ENCODE results near the gene APOF. TPM values are rescaled to one million over a fixed set of nuclear protein-coding genes. Genes with fewer than 3 reads are reported as not detected.
A peak's percentile ranks its signal among the peaks of the same experiment; 100 is the strongest.

APOF gene
- total and polyA plus RNA-seq, 9 of the 15 experiments (the other 6 are each of a cell fraction or from before 2014, with no cell fraction given): 0.09 to 0.15 (median 0.12) TPM; not detected in 5

GRCh38 chr12:56334490-56334793 is 28.2 kb downstream of the APOF start (continued):
- TF ChIP-seq POLR2AphosphoS5 (IDR thresholded peaks at IDR 0.05; ENCODE audit: control insufficient read depth, insufficient read depth, low read depth, low read length): 0 out of 2 replicates have a peak, but pooled peaks have one; percentile 4
- TF ChIP-seq ZNF696 (CRISPR knock-in tag; conservative IDR thresholded peaks at IDR 0.05): peak; percentile 57; the same call in 1 of the 2 replicates
- TF ChIP-seq HBP1 (CRISPR knock-in tag; IDR thresholded peaks at IDR 0.05): peak; percentile 87
- peak in 1 of 2 experiments; percentile 82; a peak in 1 of 4 replicates for TF ChIP-seq MLX (CRISPR knock-in tag; conservative IDR thresholded peaks at IDR 0.05)
- TF ChIP-seq TFE3 (CRISPR knock-in tag; IDR thresholded peaks at IDR 0.05): no peak
- no peak for TF ChIP-seq E4F1 (CRISPR knock-in tag; IDR thresholded peaks at IDR 0.05; ENCODE audit: borderline replicate concordance)
- no peak for TF ChIP-seq RFX1 (IDR thresholded peaks at IDR 0.05)
- TF ChIP-seq CTCF (IDR thresholded peaks at IDR 0.05 in 2 of 3, conservative IDR thresholded peaks at IDR 0.05 in 1 of 3; ENCODE audit: insufficient read depth in 2 of 3, low read depth in 1 of 3, low read length in 3 of 3): no peak
- 0 out of 2 replicates have a peak, but pooled peaks have one; percentile 1 for TF ChIP-seq ZNF395 (CRISPR knock-in tag; IDR thresholded peaks at IDR 0.05)
- TF ChIP-seq ZNF354B (CRISPR knock-in tag; IDR thresholded peaks at IDR 0.05): 0 out of 2 replicates have a peak, but pooled peaks have one; percentile 21
- TF ChIP-seq ESRRB (CRISPR knock-in tag; IDR thresholded peaks at IDR 0.05; ENCODE audit: borderline replicate concordance): no peak
- no peak for TF ChIP-seq TAF7 (tag; IDR thresholded peaks at IDR 0.05)
- TF ChIP-seq, protein P1, sequence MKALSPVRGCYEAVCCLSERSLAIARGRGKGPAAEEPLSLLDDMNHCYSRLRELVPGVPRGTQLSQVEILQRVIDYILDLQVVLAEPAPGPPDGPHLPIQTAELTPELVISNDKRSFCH (CRISPR knock-in tag; IDR thresholded peaks at IDR 0.05): no peak
- TF ChIP-seq, protein P1 (tag; IDR thresholded peaks at IDR 0.05): no peak
- peak; percentile 39; the same call in 1 of the 2 replicates for TF ChIP-seq ATF4 (CRISPR knock-in tag; IDR thresholded peaks at IDR 0.05)

Data from K562 (cell line).